Osteoblast (primary cell): Measurements from ENCODE around the gene EPM2AIP1. TPM values are rescaled to one million over a fixed set of nuclear protein-coding genes. Genes with fewer than 3 reads are reported as not detected.
A peak's percentile ranks its signal among the peaks of the same experiment; 100 is the strongest.

Experiments
- DNase-seq: peaks from one replicate; pipeline ENCODE4 v3.0.0; 2011; ENCODE audit warnings: low spot score, mixed read lengths; ENCODE audit not compliant: insufficient read length; ENCODE audit errors: missing footprints
- H2AFZ ChIP-seq: 2 replicates; pipeline ENCODE4 v1.6.0; 2011; ENCODE audit warnings: mild to moderate bottlenecking, low read length
- H3K27ac ChIP-seq: 2 replicates; pipeline ENCODE4 v1.5.1; 2011; ENCODE audit warnings: mild to moderate bottlenecking, low read depth, low read length, moderate library complexity
- H3K27me3 ChIP-seq: 2 replicates; pipeline ENCODE4 v1.6.0; 2012; ENCODE audit warnings: mild to moderate bottlenecking, control low read depth, inconsistent platforms, low read length, moderate library complexity; ENCODE audit not compliant: insufficient read depth
- H3K36me3 ChIP-seq: 2 replicates; pipeline ENCODE4 v1.5.1; 2011; ENCODE audit warnings: mild to moderate bottlenecking, low read length, control low read depth, moderate library complexity; ENCODE audit not compliant: insufficient read depth
- H3K4me1 ChIP-seq: 2 replicates; pipeline ENCODE4 v1.5.1; 2011; ENCODE audit warnings: mild to moderate bottlenecking, low read length, control low read depth, moderate library complexity; ENCODE audit not compliant: insufficient read depth
- H3K4me2 ChIP-seq: 2 replicates; pipeline ENCODE4 v1.6.0; 2011; ENCODE audit warnings: mild to moderate bottlenecking, low read length; ENCODE audit not compliant: insufficient read depth
- H3K4me3 ChIP-seq: fragments of 200-600 bp; sonication (generic); 3 replicates; pipeline ENCODE4 v1.5.1; 2012; ENCODE audit warnings: mild to moderate bottlenecking, low read length, inconsistent platforms; ENCODE audit not compliant: insufficient read depth
- H3K79me2 ChIP-seq: 2 replicates; pipeline ENCODE4 v1.6.0; 2012; ENCODE audit warnings: mild to moderate bottlenecking, low read length, control low read depth, inconsistent platforms; ENCODE audit not compliant: insufficient read depth
- H3K9me3 ChIP-seq: 2 replicates; pipeline ENCODE4 v1.5.1; 2011; ENCODE audit warnings: low read depth, low read length, control low read depth
- H4K20me1 ChIP-seq: 2 replicates; pipeline ENCODE4 v1.6.0; 2012; ENCODE audit warnings: mild to moderate bottlenecking, low read length, control low read depth; ENCODE audit not compliant: insufficient read depth
- total RNA-seq: library from RNA; depleted of rRNA; stranded (reverse); fragments of >200 nt; gene quantifications from 2 replicates; pipeline ENCODE4 v1.2.3, GENCODE V29; 2012
- TF ChIP-seq, protein P1 (sequence below): IDR thresholded peaks from 2 replicates; pipeline ENCODE4 v1.5.1; 2011; ENCODE audit warnings: mild to moderate bottlenecking, low read depth, low read length, moderate library complexity; ENCODE audit errors: extremely low read depth

The EPM2AIP1 gene
- total RNA-seq, 1 donor: 22.8 TPM

DNA sequence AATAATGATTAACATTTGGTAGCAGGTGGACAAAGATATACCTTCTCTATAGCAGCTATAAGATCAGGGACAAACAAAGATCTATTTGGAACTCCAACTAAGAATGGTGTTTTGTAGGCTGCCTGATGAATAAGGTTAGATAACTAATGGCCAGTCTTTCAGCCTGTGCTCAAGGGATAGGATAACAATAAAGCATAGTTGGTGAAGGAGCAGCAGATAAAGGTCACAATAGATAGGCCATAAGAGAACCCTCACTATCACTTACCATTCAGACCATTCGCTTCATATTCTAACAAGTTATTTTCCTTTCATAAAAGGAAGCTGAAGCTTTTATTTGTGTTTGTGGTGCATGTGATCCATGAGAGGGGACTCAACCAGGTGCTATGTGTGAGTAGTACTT, 19.8 kb downstream of the EPM2AIP1 start:
- H3K36me3 ChIP-seq: no peaks in the 10 kb centered on the region
- no peaks in the 10 kb centered on the region for H3K27me3 ChIP-seq
- no peaks in the 10 kb centered on the region for H4K20me1 ChIP-seq

DNA sequence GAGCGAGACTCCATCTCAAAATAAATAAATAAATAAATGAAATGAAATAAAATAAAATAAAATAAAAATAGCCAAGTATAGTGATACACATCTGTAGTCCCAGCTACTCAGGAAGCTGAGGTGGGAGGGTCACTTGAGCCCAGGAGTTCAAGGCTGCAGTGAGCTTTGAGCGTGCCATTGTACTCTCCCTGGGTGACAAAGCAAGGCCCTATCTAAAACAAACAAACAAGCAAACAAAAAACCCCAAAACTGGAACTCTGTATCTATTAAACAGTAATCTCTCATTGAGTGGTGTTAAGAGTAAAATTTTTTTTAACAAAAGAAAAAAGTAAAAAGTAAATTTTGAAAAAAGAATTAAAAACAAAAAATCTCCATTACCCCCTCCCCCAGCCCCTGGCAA, 20.8 kb downstream of the EPM2AIP1 start:
- H3K36me3 ChIP-seq: no peaks in the 10 kb centered on the region
- no peak overlapping the region for H2AFZ ChIP-seq
- H3K4me3 ChIP-seq: no peak overlapping the region
- no peaks in the 10 kb centered on the region for H3K9me3 ChIP-seq
- H3K79me2 ChIP-seq: no peaks in the 10 kb centered on the region
- no peaks in the 10 kb centered on the region for H4K20me1 ChIP-seq
- H3K27me3 ChIP-seq: no peaks in the 10 kb centered on the region
- H3K4me2 ChIP-seq: no peak overlapping the region
- H3K4me1 ChIP-seq: peaks cover 8% of the 10 kb centered on the region
- DNase-seq: no peak
- H3K27ac ChIP-seq: no peak overlapping the region
- TF ChIP-seq, protein P1, sequence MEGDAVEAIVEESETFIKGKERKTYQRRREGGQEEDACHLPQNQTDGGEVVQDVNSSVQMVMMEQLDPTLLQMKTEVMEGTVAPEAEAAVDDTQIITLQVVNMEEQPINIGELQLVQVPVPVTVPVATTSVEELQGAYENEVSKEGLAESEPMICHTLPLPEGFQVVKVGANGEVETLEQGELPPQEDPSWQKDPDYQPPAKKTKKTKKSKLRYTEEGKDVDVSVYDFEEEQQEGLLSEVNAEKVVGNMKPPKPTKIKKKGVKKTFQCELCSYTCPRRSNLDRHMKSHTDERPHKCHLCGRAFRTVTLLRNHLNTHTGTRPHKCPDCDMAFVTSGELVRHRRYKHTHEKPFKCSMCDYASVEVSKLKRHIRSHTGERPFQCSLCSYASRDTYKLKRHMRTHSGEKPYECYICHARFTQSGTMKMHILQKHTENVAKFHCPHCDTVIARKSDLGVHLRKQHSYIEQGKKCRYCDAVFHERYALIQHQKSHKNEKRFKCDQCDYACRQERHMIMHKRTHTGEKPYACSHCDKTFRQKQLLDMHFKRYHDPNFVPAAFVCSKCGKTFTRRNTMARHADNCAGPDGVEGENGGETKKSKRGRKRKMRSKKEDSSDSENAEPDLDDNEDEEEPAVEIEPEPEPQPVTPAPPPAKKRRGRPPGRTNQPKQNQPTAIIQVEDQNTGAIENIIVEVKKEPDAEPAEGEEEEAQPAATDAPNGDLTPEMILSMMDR: no peak

More for the DNA sequence above, 19.8 kb downstream of the EPM2AIP1 start:
- Histone ChIP-seq H2AFZ (no peak overlapping the region), H3K27ac (no peak overlapping the region), H3K79me2 (no peaks in the 10 kb centered on the region), H3K4me1 (peaks cover 8% of the 10 kb centered on the region), H3K4me2 (no peak overlapping the region), H3K4me3 (no peak overlapping the region), H3K9me3 (no peaks in the 10 kb centered on the region)
- peak; percentile 23 for DNase-seq
- TF ChIP-seq, protein P1: no peak

GRCh38 chr3:36969540-36970432, 23.1 kb downstream of the EPM2AIP1 start:
- TF ChIP-seq, protein P1: no peak
- Histone ChIP-seq H3K79me2 (no peaks in the 10 kb centered on the region), H3K36me3 (no peaks in the 10 kb centered on the region), H3K27me3 (no peaks in the 10 kb centered on the region), H4K20me1 (no peaks in the 10 kb centered on the region), H2AFZ (no peak overlapping the region), H3K27ac (peak overlapping the region; percentile 44), H3K9me3 (no peaks in the 10 kb centered on the region), H3K4me3 (no peak overlapping the region), H3K4me2 (peak overlapping the region; percentile 4), H3K4me1 (peaks cover 8% of the 10 kb centered on the region)
- peak; percentile 94 for DNase-seq

DNA sequence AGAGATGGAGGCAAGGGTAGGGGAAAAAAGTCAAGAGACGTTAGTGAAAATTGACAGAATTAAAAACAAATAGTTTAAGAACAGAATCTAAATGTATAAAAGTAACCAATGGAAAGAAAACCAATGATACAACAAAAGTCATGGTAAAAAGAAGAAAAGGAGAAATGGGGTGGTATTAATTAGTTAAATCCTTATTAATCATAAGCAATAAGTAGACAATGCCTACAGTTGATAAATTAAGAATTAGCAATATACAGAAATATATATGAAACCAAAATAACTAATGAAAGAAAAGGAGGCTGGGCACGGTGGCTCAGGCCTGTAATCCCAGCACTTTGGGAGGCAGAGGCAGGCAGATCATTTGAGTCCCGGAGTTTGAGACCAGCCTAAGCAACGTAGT, 23.8 kb downstream of the EPM2AIP1 start:
- H2AFZ ChIP-seq: no peak overlapping the region
- DNase-seq: peak; percentile 15
- no peaks in the 10 kb centered on the region for H3K27me3 ChIP-seq
- H3K4me3 ChIP-seq: no peak overlapping the region
- H3K36me3 ChIP-seq: no peaks in the 10 kb centered on the region
- no peaks in the 10 kb centered on the region for H4K20me1 ChIP-seq
- TF ChIP-seq, protein P1: no peak
- H3K27ac ChIP-seq: no peak overlapping the region
- H3K4me2 ChIP-seq: no peak overlapping the region
- H3K79me2 ChIP-seq: no peaks in the 10 kb centered on the region
- H3K4me1 ChIP-seq: peaks cover 8% of the 10 kb centered on the region
- H3K9me3 ChIP-seq: no peaks in the 10 kb centered on the region
